DOHH2 (cell line): Measurements from ENCODE around the gene FMOD.

Source experiments
- H3F3A ChIP-seq: fragments of 200-600 bp; sonication (generic), shearing (Covaris generic); 2 replicates; pipeline ENCODE4 v1.6.0; 2016; ENCODE audit warnings: antibody characterized with exemption, mild to moderate bottlenecking; ENCODE audit not compliant: control insufficient read depth, insufficient read depth
- H3K27ac ChIP-seq: fragments of 200-600 bp; sonication (generic); 2 replicates; pipeline ENCODE4 v1.5.1; 2014; ENCODE audit warnings: low read depth, mild to moderate bottlenecking, low read length, moderate library complexity
- H3K27me3 ChIP-seq: fragments of 200-600 bp; sonication (generic); 2 replicates; pipeline ENCODE4 v1.6.1; 2014; ENCODE audit warnings: mild to moderate bottlenecking, low read length, mixed read lengths; ENCODE audit not compliant: control insufficient read depth
- H3K36me3 ChIP-seq: fragments of 200-600 bp; sonication (generic); 2 replicates; pipeline ENCODE4 v1.6.1; 2014; ENCODE audit warnings: mild to moderate bottlenecking, low read length, moderate library complexity, mixed read lengths; ENCODE audit not compliant: control insufficient read depth
- H3K4me1 ChIP-seq: fragments of 200-600 bp; sonication (generic); 2 replicates; pipeline ENCODE4 v1.6.1; 2014; ENCODE audit warnings: mild to moderate bottlenecking, low read length, mixed read lengths; ENCODE audit not compliant: control insufficient read depth
- H3K4me2 ChIP-seq: fragments of 200-600 bp; sonication (generic); 2 replicates; pipeline ENCODE4 v1.6.0; 2014; ENCODE audit warnings: mild to moderate bottlenecking, low read length, moderate library complexity
- H3K4me3 ChIP-seq: fragments of 200-600 bp; sonication (generic); 2 replicates; pipeline ENCODE4 v1.5.1; 2014; ENCODE audit warnings: mild to moderate bottlenecking, low read length, mixed read lengths
- H3K79me2 ChIP-seq: fragments of 200-600 bp; sonication (generic); 2 replicates; pipeline ENCODE4 v1.6.1; 2014; ENCODE audit warnings: mild to moderate bottlenecking, low read length, mixed read lengths; ENCODE audit not compliant: control insufficient read depth
- H3K9me2 ChIP-seq: fragments of 200-600 bp; sonication (generic); replicated peaks from 2 replicates; pipeline ENCODE4 v1.6.1; 2014; ENCODE audit warnings: mild to moderate bottlenecking, low read length, mixed read lengths; ENCODE audit not compliant: control insufficient read depth
- H3K9me3 ChIP-seq: fragments of 200-600 bp; sonication (generic); 2 replicates; pipeline ENCODE4 v1.6.1; 2014; ENCODE audit warnings: antibody characterized with exemption, low read length, mixed read lengths; ENCODE audit not compliant: control insufficient read depth, insufficient read depth
- H4K20me1 ChIP-seq: fragments of 200-600 bp; sonication (generic); 2 replicates; pipeline ENCODE4 v1.6.0; 2014; ENCODE audit warnings: low read depth, mild to moderate bottlenecking, antibody characterized with exemption, low read length, moderate library complexity; ENCODE audit not compliant: control insufficient read depth, insufficient read depth
- EZH2phosphoT487 ChIP-seq: fragments of 200-600 bp; sonication (generic); IDR thresholded peaks from 2 replicates; pipeline ENCODE4 v1.6.1; 2017; ENCODE audit warnings: borderline replicate concordance, mild to moderate bottlenecking, antibody characterized with exemption, low read length, moderate library complexity, mixed read lengths
- TF ChIP-seq, protein P1 (sequence below): fragments of 200-600 bp; sonication (generic); IDR thresholded peaks from one replicate; pipeline ENCODE4 v1.5.1; 2014; ENCODE audit warnings: antibody characterized with exemption, mild to moderate bottlenecking, low read depth, low read length; ENCODE audit not compliant: poor library complexity, severe bottlenecking

FMOD gene

DNA sequence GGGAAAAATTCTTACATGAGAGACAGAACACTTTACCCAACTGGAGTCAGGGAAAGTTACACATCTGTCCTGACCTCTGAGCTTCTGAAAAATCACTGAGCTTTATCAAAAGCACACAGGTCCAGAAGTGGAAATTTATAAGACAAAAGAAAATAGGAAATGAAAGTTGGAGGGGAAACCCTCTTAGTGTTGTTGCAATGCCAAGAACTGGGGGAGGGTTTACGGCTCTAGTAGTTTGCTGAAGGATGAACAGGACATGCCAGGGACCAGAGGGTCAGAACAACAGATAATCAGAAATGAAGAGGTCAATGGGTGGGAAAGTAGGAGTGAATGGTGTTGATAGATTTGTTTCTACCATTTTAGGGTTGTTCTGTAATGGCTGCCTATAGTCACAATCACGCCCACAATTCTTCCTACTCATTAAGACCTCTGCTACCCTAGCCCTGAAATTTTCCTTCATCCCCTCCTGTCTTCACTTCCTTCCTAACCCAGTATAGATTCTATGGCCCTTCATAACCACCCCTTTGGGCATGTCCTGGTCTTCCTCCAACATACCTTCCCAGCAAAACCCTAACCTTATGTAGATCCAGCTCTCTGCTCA, 30.3 kb upstream of the FMOD start:
- no peaks in the 10 kb centered on the region for H3F3A ChIP-seq
- peak overlapping the region; percentile 47 for H3K4me2 ChIP-seq
- no peaks in the 10 kb centered on the region for H3K79me2 ChIP-seq
- H4K20me1 ChIP-seq = no peaks in the 10 kb centered on the region
- H3K9me3 ChIP-seq = no peaks in the 10 kb centered on the region
- peaks cover 20% of the 10 kb centered on the region for H3K4me1 ChIP-seq
- TF ChIP-seq, protein P1, sequence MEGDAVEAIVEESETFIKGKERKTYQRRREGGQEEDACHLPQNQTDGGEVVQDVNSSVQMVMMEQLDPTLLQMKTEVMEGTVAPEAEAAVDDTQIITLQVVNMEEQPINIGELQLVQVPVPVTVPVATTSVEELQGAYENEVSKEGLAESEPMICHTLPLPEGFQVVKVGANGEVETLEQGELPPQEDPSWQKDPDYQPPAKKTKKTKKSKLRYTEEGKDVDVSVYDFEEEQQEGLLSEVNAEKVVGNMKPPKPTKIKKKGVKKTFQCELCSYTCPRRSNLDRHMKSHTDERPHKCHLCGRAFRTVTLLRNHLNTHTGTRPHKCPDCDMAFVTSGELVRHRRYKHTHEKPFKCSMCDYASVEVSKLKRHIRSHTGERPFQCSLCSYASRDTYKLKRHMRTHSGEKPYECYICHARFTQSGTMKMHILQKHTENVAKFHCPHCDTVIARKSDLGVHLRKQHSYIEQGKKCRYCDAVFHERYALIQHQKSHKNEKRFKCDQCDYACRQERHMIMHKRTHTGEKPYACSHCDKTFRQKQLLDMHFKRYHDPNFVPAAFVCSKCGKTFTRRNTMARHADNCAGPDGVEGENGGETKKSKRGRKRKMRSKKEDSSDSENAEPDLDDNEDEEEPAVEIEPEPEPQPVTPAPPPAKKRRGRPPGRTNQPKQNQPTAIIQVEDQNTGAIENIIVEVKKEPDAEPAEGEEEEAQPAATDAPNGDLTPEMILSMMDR = no peak
- no peak for TF ChIP-seq EZH2phosphoT487
- H3K9me2 ChIP-seq = no peaks in the 10 kb centered on the region
- H3K4me3 ChIP-seq = peak overlapping the region; percentile 46
- no peaks in the 10 kb centered on the region for H3K36me3 ChIP-seq
- H3K27ac ChIP-seq = no peak overlapping the region
- H3K27me3 ChIP-seq = no peaks in the 10 kb centered on the region

DNA sequence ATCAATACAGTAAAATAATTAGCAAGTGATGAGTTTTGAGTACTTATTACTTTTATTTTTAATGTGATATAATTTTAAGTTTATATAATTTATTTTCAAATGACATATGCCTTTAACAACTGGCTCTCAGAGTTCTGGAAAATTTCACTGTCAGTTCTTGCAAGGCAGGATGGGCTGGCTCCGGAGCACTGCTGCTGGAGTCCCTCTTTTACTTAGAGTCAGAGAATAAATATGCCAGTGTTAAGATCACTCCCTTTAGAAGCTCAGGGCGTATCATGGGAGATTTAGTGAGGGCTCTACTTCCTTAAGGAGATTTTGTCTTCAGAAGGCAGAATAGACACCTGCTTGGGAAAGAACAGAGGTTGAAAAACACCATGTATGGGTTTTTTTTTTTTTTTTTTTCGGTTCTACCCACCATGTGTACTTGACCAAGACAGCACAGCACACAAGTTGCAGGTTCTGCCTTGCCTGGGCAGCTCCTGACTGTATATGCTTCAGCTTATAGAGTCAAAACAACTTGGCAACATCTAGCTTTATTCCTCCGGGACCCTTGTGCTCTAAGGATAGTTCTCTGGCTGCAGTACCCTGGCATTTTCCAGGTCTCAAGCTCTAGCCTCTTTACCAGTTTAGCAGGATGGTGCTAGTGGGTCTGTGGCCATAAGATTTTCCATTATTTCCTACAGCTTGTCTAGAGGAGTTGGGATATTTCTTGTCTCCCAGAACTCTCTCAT, 29.7 kb upstream of the FMOD start:
- Histone ChIP-seq H3K79me2 (no peaks in the 10 kb centered on the region), H3K36me3 (no peaks in the 10 kb centered on the region), H3K4me1 (peaks cover 20% of the 10 kb centered on the region), H4K20me1 (no peaks in the 10 kb centered on the region), H3K9me2 (no peaks in the 10 kb centered on the region), H3K4me2 (peak overlapping the region; percentile 47), H3K27ac (no peak overlapping the region), H3K9me3 (no peaks in the 10 kb centered on the region), H3F3A (no peaks in the 10 kb centered on the region), H3K4me3 (peak overlapping the region; percentile 46), H3K27me3 (no peaks in the 10 kb centered on the region)
- TF ChIP-seq EZH2phosphoT487 = no peak
- TF ChIP-seq, protein P1 = no peak

DNA sequence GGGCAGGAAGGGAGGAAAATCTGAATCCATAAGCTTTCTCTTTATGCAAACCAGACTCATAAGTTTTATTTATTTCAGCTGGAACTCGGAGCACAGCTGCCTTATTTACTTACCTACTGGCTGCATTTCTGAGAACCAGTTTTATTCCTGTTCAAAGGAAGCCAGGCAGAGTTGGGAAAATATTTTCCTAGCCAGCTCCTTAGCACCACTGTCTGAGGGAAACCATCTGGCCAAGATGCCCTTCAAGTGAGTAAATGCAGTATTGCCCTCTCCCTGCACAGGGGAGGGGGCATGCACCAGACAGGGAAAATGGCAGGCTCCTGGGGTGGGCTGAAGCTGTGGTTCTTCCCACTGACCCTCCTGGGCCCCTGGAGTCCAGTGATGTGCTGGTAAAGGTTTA, 28.9 kb upstream of the FMOD start:
- Histone ChIP-seq H3K9me3 (no peaks in the 10 kb centered on the region), H3K9me2 (no peaks in the 10 kb centered on the region), H3K27ac (no peak overlapping the region), H3F3A (no peaks in the 10 kb centered on the region), H3K4me3 (no peak overlapping the region), H4K20me1 (no peaks in the 10 kb centered on the region), H3K4me1 (peaks cover 20% of the 10 kb centered on the region), H3K27me3 (no peaks in the 10 kb centered on the region), H3K79me2 (no peaks in the 10 kb centered on the region), H3K4me2 (no peak overlapping the region), H3K36me3 (no peaks in the 10 kb centered on the region)
- no peak for TF ChIP-seq EZH2phosphoT487
- TF ChIP-seq, protein P1 = no peak
